Measurements from ENCODE around the gene MORC4. TPM values are rescaled to one million over a fixed set of nuclear protein-coding genes. Genes with fewer than 3 reads are reported as not detected.

MORC4 gene
- total and polyA plus RNA-seq, 2 of the 4 experiments (the other 2 are of a cell fraction): 17.5 to 34.2 TPM

GRCh38 chrX:106898462-106898861, 101.5 kb downstream of the MORC4 start:
- no peaks in the 10 kb centered on the region for H4K20me1 ChIP-seq (ENCODE audit: insufficient read depth, low read length)
- TF ChIP-seq, protein P1, sequence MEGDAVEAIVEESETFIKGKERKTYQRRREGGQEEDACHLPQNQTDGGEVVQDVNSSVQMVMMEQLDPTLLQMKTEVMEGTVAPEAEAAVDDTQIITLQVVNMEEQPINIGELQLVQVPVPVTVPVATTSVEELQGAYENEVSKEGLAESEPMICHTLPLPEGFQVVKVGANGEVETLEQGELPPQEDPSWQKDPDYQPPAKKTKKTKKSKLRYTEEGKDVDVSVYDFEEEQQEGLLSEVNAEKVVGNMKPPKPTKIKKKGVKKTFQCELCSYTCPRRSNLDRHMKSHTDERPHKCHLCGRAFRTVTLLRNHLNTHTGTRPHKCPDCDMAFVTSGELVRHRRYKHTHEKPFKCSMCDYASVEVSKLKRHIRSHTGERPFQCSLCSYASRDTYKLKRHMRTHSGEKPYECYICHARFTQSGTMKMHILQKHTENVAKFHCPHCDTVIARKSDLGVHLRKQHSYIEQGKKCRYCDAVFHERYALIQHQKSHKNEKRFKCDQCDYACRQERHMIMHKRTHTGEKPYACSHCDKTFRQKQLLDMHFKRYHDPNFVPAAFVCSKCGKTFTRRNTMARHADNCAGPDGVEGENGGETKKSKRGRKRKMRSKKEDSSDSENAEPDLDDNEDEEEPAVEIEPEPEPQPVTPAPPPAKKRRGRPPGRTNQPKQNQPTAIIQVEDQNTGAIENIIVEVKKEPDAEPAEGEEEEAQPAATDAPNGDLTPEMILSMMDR (conservative IDR thresholded peaks at IDR 0.05; ENCODE audit: low read depth, low read length): peak; percentile 55
- TF ChIP-seq RAD21 (IDR thresholded peaks at IDR 0.05; ENCODE audit: low read length) (peak; percentile 59), CEBPB (IDR thresholded peaks at IDR 0.05; ENCODE audit: low read depth, low read length) (no peak), RFX5 (IDR thresholded peaks at IDR 0.05; ENCODE audit: low read depth, low read length) (no peak), SMC3 (IDR thresholded peaks at IDR 0.05; ENCODE audit: low read depth, low read length) (peak; percentile 31; the same call in 1 of the 2 replicates)
- TF ChIP-seq, protein P2, sequence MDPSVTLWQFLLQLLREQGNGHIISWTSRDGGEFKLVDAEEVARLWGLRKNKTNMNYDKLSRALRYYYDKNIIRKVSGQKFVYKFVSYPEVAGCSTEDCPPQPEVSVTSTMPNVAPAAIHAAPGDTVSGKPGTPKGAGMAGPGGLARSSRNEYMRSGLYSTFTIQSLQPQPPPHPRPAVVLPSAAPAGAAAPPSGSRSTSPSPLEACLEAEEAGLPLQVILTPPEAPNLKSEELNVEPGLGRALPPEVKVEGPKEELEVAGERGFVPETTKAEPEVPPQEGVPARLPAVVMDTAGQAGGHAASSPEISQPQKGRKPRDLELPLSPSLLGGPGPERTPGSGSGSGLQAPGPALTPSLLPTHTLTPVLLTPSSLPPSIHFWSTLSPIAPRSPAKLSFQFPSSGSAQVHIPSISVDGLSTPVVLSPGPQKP (IDR thresholded peaks at IDR 0.05; ENCODE audit: borderline replicate concordance, low read depth, low read length): no peak
- no peaks in the 10 kb centered on the region for H3K9me3 ChIP-seq (ENCODE audit: control insufficient read depth, insufficient read depth, low read length)
- H3K4ac ChIP-seq (ENCODE audit: low read depth, low read length): no peak overlapping the region
- H2AK5ac ChIP-seq (ENCODE audit: low read depth, low read length): no peak overlapping the region
- H3K23ac ChIP-seq (ENCODE audit: low read depth, low read length): no peak overlapping the region
- no peak overlapping the region for H4K5ac ChIP-seq (ENCODE audit: low read depth, low read length)
- H3K27me3 ChIP-seq (ENCODE audit: control insufficient read depth, insufficient read depth, low read length): peaks cover 6% of the 10 kb centered on the region
- dilution Hi-C loops (cut with HindIII; ENCODE audit: low sequenced_read_pairs, unreplicated experiment) (no loop called here), intact Hi-C loops (cut with micrococcal nuclease) (loop anchor here (10.0 kb wide), 6 partner anchors 126 to 996 kb away; partner anchors contain the start of genes PRPS1 and RBM41), in situ Hi-C loops (cut with MboI; ENCODE audit: low sequenced_read_pairs) (no loop called here)
- peaks cover 11% of the 10 kb centered on the region; the same call in 1 of the 2 replicates for H3K9me1 ChIP-seq (ENCODE audit: insufficient read depth, low read length)
- H3K9ac ChIP-seq (ENCODE audit: low read depth, low read length): no peak overlapping the region
- no TSS peak for BruUV-seq (replicated peaks)
- no peak overlapping the region for H4K8ac ChIP-seq (ENCODE audit: low read depth in 2 of 2, low read length in 2 of 2)
- H3K79me1 ChIP-seq (ENCODE audit: low read depth in 1 of 2, low read length in 2 of 2): no peaks in the 10 kb centered on the region
- no peaks in the 10 kb centered on the region for H3K36me3 ChIP-seq (ENCODE audit: control insufficient read depth, insufficient read depth, low read length)
- no peak overlapping the region for H3K27ac ChIP-seq (ENCODE audit: insufficient read depth, low read length)
- H3K4me2 ChIP-seq (ENCODE audit: low read depth, low read length): no peak overlapping the region
- no peak overlapping the region for H2BK120ac ChIP-seq (ENCODE audit: low read depth, low read length)
- H3K56ac ChIP-seq (ENCODE audit: extremely low read depth, insufficient read depth, low read length): no peak overlapping the region
- ChIA-PET CTCF (interaction anchor here (0.6 to 3.0 kb wide), 5 partner anchors 34 to 118 kb away, joined by 3 to 18 read pairs (median 3); no protein-coding TSS in a partner anchor), POLR2A (ENCODE audit: unreplicated experiment) (no interaction called here)
- H3K4me3 ChIP-seq (ENCODE audit: insufficient read depth, low read depth, low read length): no peak overlapping the region
- ATAC-seq (ENCODE audit: low read depth) (peak; percentile 41), DNase-seq (peak; percentile 53)
- H3K18ac ChIP-seq (ENCODE audit: low read depth, low read length): no peak overlapping the region
- no peak overlapping the region for H3K14ac ChIP-seq (replicated peaks; ENCODE audit: low read depth, low read length)
- no peak overlapping the region for H2BK15ac ChIP-seq (ENCODE audit: low read depth, low read length)
- H3K4me1 ChIP-seq (ENCODE audit: control insufficient read depth, insufficient read depth, low read length): 0 out of 2 replicates have a peak, but pooled peaks cover 3% of the 10 kb centered on the region
- H2BK20ac ChIP-seq (ENCODE audit: low read depth, low read length): no peak overlapping the region
- no peak overlapping the region for H2AFZ ChIP-seq (replicated peaks; ENCODE audit: low read length, poor library complexity)
- WGBS, 2 experiments (ENCODE audit: extremely low coverage in 2 of 2, insufficient read length in 1 of 2): no CpG with 5 or more reads among the region's 1 CpG
- H2BK5ac ChIP-seq (ENCODE audit: low read depth, low read length, poor library complexity, severe bottlenecking): no peak overlapping the region
- no peak overlapping the region for H4K91ac ChIP-seq (ENCODE audit: insufficient read depth, low read depth, low read length)
- no peak overlapping the region for H2AK9ac ChIP-seq (replicated peaks; ENCODE audit: low read depth, low read length, poor library complexity)
